DMS79 (cell line): ENCODE measurements around the gene CDON.

Source experiments
- DNase-seq: peaks from one replicate; lab custom pipeline; 2025; lab: John Stamatoyannopoulos, UW

Gene CDON

DNA sequence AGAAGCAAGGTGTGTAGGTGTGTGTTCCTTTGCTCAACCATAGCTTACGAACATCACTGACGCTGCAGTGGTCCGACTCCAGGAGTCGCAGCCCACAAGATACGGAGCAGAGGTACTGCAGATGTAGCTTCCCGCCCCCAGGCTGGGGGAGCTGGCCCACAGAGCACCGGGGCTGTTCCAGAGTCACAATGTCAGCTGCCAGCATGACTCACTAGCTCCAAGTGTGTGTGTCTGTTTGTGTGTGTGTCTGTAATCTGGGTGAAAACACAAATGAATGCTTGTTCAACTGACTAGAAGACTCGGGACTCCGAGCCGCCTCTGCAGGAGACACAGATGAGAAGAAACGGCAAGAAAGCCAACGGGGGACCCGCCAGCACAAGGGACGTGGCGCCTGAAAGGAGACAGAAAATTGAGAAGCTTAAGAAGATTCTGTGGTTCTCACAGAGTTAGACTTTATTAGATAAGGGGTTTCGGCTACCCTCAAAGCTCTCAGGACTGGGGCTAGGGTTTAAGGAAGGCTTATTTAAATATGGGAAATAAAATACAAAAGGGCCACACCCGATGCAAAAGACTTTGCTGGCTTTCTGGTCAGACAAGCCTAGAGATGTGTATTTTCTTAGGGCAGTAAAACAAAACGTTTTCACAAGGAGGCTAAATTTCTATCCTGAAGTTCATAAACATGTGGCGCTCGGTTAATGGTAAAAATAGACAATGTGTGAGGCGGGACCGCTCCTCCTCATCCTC, 106.1 kb downstream of the CDON start:
- DNase-seq, result no peak

DNA sequence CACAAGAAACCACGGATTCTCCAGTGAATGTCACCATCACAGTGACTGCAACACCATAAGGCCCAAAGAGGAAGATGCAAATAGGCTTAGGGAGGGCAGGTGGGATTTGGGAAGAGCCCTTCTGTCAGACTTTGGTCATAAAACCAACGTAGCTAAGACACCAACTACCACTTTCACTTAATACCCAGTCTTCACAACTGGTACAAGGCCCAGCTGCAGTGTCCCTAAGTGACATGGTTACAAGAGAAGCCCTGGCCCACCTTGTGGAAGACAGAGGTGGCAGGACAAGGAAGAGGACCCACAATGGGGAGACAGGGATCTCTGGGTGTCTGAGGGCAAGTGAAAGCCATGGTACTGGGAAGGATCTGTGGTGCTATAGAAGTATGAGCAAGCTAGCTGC, 106.8 kb downstream of the CDON start:
- no peak for DNase-seq

DNA sequence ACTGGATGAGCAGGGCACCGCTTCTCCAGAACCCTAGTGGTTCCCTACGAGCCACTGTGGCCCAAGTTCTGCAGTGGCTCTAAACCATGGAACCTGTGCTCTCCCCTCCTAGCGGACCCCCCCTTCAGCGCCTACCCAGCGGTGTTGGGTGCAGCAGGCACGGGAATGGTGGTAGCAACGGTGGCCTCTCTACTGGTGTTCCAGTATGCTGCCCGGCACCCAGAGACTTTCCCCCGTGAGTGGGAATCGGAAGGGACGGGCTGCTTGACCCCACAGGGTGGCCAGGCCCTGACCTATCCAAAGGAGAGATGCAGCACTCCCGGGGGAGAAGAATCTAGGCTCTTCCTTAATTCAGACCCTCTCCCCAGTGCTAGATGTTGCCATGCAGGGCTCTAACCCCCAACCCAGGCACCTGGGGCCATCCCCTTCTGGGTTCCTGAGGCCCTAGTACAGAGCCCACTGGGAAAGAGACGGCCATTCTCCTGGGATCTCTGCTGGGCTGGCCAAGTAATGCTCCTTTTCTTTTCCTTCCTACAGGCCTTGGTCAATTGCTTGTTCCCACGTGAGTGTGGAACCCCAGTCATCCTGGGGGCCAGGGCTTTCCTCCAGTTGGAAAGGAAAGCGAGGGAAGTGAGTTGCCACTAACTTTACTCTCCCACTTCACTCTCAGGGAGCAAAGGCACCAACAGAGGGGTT, 107.6 kb downstream of the CDON start:
- no peak for DNase-seq

DNA sequence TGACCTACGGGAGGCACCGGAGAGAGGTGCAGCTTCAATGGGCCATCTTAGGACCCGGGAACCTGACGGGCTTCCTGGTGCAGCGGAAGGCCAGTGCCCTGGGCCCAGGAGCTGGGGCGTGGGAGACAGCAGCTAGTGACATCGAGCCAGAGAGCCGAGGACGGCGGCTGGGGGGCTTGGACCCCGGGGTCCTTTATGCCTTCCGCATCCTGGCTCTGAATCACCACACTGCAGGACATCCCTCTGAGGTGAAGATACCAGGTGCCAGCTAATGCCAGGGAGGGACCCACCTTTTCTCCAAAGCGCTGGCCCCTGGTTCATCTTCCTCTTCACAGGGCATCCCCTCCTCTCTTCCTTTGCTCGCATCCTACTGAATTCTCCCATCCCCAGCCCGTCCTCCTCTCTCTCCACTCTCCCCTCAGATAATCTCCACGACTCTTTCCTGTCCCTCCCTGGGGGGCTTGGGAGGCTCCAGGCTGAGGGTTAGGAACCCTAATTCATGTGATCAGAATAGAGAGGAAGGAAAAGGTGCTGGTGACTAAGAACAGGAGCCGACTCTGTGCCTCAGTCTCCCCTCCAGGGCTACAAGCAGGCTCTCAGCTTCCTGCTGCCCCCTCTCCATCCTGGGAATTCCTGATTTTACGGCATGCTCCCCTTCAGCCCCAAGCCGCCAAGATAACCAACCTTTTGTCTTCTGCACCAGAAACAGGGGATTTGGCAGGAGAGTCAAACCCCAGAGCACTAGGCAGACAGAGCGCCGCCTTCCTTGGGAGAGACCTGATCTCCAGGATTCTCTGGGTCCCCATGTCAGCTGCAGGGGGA, 108.3 kb downstream of the CDON start:
- DNase-seq, result no peak

DNA sequence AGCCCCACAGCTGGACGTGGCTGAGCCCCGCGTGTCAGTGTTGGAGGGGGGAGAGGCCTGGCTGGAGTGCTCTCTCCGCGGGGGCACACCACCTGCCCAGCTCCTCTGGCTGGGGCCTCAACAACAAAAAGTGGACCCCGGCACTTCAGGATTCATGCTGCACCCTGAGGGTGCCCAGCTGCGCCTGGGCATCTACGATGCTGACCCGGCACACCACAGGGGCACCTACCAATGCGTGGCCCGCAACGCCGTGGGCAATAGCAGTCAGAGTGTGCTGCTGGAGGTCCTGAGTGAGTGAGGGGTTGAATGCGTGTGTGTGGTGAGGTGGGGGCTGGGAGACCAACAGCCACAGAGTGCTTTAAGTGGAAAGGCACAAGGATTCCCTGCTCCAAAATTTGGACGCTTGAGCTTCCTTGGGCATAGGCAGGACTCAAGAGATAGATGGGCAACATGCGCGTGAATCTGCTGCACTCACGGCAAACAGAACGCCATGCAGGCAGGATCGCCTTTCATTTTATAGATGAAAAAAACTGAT, 109.2 kb downstream of the CDON start:
- no peak for DNase-seq

DNA sequence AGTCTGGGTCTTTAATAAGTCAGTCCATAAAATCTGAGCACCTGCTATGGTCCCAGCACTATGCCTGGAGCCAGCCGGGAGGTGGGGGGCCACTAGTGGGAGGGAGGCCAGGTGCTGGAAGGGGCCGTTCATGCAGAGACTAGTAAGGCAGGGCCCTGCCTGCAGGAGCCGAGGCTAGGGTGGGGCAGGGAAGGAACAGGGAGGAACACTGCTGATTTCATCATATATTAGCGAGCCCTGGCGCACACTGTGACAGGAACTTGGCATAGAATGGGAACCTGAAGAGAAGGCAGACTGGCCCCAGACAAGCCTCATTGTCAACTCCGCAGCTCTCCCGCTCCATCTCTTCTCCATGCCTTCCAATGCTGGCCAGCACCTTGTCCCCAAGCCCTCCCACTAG, 109.7 kb downstream of the CDON start:
- DNase-seq, result peak; percentile 28

DNA sequence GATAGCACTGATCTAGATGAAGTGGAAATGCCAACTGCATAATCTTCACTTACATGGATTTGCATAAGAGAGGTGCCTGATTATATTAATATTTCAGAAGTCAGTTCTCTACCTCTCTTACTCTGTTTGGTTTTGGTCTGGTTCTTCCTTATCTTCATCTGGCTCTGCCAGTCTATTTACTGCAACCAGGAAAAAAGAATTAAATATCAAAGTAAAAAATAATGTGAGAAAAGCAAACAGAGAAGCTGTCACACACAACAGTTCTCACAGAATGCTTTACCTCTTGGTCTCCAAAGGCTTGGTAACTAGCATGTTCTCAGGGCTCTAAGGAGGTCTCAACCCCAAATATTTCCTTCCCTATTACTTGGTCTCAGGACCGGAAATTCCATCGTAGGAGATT, 110.1 kb downstream of the CDON start:
- no peak for DNase-seq

DNA sequence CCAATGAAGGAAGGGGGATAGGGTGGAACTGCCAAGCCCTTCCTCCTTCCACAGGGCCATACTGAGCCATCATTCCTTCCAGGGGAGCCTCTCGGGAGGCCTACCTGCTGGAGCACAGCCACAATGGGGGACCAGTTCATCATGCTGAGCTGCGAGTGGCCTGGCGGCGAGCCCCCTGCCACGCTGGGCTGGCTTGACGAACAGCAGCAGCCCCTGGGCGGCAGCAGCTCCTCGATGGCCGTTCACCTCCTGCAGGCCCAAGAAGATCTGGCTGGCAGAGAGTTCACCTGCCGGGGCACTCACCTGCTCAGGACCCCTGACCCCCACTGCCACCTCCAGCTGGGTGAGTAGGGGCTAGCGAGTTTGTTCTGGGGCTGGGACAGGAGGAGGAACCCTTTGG, 110.9 kb downstream of the CDON start:
- DNase-seq, result no peak

DNA sequence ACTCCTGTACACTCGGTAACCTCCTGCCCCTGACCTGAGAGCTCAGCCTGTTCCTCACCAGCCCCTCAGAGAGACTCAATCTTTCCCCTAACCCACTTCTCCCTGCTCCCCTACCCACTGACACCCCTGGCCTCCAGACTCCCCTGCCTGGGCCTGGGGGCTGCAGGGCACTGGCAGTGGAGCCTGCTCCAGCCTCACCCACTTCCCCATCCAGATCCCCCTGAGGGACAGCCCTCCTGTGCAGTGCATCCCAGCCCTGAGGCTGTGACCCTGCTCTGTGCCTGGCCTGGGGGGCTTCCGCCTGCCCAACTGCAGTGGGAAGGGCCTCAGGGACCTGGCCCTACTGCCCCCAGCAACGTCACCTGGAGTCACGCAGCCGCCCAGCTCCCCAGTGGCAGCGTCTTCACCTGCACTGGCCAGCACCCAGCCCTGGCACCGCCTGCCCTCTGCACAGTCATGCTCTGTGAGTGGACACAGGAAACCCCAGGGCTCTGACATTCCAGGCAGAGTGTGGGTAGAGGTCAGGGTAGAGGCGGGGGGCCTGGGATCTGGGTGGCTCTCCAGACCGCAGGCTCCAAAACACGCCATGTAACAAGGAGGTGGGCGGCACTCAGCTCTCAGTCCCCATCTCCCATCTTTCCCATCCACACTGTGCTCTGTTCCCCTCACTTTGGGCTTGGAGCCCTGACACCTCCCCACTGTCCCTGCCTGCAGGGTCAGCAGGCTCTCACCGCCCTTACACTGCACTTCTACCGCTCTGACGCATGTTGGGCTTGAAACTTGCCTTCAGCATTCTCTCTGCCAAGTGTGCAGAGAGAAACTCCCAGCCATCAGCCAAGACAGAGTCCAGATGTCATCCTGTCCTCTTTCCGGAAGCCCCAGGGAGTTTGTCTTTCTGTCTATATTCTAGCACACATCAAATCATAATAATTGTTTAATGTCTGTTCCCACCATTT, 111.7 kb downstream of the CDON start:
- DNase-seq, result no peak

DNA sequence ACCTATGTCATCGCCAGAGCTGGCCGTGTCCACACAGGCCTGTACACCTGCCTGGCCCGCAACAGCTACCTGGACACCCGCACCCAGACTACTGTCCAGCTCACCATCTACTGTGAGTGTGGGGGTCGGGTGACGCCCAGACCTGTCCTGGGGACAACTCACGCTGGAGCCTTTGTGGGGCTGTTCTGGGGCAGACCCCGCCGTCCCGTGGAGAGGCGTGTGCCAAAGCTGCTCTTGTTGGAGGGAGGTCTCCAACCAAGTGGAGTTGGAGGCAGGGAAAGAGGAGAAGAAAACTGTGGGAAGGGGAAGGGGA, 112.5 kb downstream of the CDON start:
- no peak for DNase-seq

DNA sequence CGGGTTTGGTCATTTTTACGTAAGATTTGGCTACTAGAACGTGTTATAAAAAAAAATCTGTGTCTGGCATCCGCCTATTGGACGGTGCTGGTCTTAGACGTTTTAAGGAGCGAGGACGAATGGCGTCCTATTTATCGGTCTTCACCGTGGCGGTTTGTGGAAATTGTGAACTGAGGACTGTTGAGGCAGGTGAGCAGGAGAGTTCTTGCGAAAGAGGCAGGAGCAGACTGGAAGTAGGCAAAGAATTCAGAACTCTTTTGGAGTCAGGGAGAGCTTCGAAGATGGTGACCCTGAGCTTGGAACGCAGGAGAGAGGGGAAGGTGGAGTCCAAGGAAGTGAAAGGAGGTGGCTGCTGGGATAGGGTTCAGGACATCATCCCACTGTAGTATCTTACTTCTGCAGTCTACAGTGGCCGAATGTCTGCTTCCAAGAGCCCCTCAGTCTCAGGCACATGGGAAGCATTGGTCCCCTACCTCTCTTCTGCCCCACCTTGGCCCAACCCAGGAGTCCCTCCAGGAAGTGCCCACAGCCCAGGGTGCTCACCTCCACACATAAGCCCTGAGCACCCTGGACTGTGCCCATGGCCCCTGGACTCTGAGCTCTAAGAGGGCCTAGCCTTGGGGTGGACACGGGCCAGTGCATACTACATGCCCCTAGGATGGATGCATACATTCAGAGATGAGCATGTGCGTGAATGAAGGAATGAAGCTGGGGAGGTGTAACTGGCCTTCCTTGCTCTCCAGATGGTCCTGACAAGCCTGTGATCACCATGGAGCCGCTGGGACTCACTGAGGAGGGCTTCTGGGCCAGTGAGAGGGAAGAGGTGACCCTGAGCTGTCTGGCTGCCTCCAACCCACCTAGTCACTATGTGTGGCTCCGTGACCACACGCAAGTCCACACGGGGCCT, 113.1 kb downstream of the CDON start:
- no peak for DNase-seq

DNA sequence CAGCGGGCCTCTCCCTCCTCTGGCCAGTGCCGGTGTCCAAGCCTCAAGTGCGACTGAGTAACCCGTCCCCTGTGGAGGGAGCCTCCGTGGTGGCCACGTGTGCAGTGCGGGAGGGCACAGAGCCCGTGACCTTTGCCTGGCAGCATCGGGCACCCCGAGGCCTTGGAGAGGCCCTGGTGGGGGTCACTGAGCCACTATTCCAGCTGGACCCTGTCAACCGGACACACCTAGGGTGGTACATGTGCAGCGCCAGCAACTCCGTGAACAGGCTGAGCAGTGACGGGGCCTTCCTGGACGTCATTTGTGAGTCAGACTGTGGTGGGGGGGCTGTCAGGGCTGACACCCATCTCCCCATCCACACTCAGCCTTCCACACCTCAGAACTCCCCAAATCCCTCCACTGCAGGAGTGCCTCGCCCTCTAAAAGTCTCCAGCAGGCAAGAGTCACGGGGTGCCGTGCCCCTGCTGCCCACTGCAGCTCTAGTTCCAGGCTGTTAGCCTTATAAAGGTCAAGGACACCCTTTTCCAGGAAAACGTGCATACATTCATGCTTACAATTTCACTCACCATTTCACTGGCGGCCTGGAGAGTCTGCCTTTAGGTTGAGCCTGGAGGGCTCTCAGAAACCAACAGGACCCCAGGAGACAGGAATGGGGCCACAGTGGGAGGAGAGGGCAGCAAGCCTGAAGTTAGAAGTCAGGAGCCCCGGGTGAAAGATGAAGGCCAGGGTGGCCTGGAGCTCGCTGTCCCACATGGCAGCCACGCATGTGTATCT, 114.2 kb downstream of the CDON start:
- DNase-seq, result no peak

DNA sequence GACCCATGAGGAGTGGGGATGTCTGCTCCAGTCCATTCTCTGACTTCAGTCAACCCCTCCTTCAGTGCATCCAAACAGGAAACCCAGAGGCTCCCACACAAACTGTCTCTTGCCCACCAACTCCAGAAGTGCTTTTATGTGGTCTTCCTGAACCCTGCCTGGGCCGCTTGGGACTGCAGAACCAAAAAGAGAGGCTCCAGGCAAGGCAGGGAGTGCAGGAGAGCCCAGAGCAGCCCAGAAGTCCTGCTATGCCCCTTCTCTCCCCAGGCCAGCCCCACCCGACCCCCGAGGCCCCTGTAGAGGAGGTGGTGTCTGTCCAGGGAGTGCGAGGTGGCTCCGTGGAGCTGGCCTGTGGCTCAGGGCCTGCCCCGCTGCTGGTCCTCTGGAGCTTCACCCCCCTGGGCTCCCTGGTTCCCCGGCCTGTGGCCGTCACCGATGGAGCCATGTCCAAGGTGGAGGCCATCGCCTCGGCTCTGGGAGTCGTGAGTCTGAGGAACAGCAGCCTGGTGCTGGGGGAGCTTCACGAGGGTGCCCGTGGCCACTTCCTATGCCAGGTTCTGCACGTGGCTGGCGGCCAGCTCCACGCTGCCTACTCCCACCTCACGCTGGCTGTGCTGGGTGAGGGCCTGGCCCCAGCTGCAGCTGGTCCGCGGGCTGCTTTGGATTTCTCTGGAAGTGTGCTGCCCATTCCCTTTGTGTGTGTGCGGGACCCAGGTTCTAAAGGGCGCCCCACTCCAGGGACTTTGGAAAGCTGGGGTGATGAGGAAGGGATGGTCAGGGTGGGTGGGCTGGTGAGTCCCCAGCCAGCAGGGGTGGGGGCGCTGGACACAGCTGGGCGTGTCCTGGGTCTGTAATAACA, 115.0 kb downstream of the CDON start:
- no peak for DNase-seq

DNA sequence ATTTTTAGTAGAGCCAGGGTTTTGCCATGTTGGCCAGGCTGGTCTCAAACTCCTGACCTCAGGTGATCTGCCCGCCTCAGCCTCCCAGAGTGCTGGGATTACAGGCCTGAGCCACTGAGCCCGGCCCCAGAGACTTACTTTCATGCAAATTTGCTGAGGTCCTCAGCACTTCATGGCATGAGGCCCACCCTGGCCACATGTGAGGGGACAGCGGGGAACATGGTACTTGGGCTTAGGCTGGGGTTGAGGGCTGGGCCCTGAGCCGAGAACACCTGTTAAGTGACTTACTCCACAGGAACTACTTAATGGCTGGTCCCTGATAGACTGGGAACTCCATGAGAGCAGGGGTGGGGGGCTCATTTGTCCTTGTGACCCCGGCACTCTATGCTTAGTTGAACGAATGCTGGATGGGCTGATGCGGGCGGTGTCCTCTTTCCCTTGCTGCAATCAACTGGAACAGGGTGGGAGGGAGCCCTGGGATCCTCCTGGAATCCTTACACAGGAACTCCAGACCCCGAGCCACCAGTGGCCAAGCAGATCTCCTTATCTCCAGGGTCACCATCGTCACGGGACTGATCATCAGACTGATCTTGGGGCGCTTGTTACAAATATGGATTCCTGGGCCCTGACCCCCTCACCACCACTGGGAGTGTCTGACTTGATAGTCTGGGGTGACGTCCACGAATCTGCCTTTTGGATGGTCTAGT, 115.8 kb downstream of the CDON start:
- no peak for DNase-seq

DNA sequence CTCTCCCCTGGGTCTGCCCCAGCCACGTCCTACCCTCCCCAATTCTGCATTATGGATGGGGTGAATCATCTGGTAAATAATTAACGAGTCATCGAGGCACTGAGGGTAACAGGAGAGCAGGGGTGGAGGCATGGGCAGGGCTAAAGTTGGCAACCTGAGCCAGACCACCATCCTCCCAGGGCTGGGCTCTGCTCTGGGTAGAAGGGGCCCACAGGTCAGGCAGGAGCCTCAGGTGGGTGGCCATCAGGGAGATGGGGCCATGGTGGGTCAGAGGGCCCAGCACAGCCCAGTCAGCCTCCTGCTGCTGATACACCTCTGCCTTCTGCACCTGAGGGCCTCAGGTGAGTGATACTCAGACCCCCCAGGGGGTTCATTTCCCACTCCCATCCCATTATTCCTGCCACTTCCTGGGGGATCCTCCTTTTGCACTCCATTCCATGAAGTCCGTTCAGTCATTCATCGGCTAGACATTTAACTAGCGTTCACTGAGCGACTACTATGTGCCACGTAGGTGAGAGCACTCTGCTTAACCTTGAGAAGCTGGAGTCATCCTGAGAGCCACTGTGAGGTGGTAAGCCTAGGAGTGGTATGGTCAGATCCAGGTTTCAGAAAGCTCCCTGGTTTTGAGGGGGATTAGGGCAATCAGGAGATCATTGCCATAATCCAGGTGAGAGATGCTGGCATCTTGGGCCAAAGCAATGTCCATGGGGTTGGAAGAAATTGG, 116.7 kb downstream of the CDON start, which contains the start of gene VSIG10L2:
VSIG10L2 (plus strand) TSS at position 248 of the 724 bp plus-strand sequence; CDS start at position 260, 12 bp downstream.
- DNase-seq, result no peak

DNA sequence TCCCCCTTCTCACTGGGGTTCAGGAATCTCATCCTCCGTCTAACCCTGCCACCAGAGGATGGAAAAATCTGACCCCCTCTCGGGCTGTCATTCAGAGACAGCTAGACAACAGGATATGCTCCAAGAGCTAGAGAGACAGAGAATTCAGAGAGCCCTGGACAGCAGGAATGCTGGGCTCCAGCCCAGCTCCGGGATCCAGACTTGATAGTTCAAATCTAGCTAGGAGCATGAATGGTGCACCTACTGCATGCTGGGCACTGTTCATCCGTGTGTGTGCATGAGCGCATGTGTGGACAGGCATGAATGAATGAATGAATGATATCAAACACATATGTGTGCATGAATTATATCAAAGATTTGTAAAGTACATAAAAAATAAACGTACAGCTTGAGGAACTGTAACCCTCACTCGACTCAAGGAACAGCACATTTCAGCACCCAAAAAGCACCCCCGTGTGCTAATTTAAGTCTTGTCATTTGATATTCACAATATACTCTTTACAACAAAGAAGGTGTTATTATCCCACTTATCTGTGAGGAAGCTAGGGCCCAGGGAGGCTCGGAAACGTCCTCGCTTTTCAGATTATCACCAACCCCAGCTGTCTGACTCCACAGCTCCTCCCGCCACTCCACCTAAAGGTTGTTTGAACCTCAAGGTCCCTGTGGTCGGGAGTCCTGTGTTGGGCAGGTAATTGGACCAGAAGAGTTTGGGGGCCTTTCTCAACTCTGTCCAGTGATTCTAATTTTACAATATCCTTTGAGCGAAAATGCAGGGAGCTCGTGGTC, 117.5 kb downstream of the CDON start:
- no peak for DNase-seq
